Activated CD4-positive, CD25-positive, alpha-beta regulatory T cell treated with anti-CD3 and anti-CD28 coated beads, Interleukin-2, amount 50 U/mL, for 72 hours (primary cell): Measurements from ENCODE around the gene DLX2.

Experiments
- DNase-seq: peaks from one replicate; pipeline ENCODE4 v3.0.0; 2021

Gene DLX2

GRCh38 chr2:172093416-172094293 lies 9.0 kb downstream of the DLX2 start:
- no peak for DNase-seq

GRCh38 chr2:172092716-172093415 lies 9.8 kb downstream of the DLX2 start:
- DNase-seq: no peak

GRCh38 chr2:172091761-172092566 lies 10.7 kb downstream of the DLX2 start:
- DNase-seq: no peak

GRCh38 chr2:172091000-172091641 lies 11.6 kb downstream of the DLX2 start:
- no peak for DNase-seq

- DNase-seq: no peak
Measured at GRCh38 chr2:172090044-172090961, 12.4 kb downstream of the DLX2 start.

GRCh38 chr2:172089633-172090032 lies 13.1 kb downstream of the DLX2 start:
- DNase-seq: no peak

- DNase-seq: no peak
Measured at GRCh38 chr2:172089005-172089504, 13.6 kb downstream of the DLX2 start.

GRCh38 chr2:172088245-172089004 lies 14.3 kb downstream of the DLX2 start:
- no peak for DNase-seq

- no peak for DNase-seq
Measured at GRCh38 chr2:172087780-172088244, 14.9 kb downstream of the DLX2 start.

GRCh38 chr2:172087207-172087779 lies 15.4 kb downstream of the DLX2 start:
- no peak for DNase-seq

GRCh38 chr2:172086241-172087206 lies 16.2 kb downstream of the DLX2 start:
- DNase-seq: peak; percentile 44

- DNase-seq: no peak
Measured at GRCh38 chr2:172085460-172086159, 17.1 kb downstream of the DLX2 start, which contains the start of gene DLX1. Gene DLX1 (plus strand): TSS chr2:172085507. CDS start chr2:172085678, 171 bp downstream.

- peak; percentile 54 for DNase-seq
Measured at GRCh38 chr2:172084645-172085459, 17.8 kb downstream of the DLX2 start.

- DNase-seq: no peak
Measured at GRCh38 chr2:172084395-172084644, 18.4 kb downstream of the DLX2 start.

GRCh38 chr2:172083628-172084394 lies 18.9 kb downstream of the DLX2 start:
- DNase-seq: no peak

- no peak for DNase-seq
Measured at GRCh38 chr2:172082944-172083627, 19.6 kb downstream of the DLX2 start.
